A673 (cell line): ENCODE measurements around the gene SLC10A3. TPM values are rescaled to one million over a fixed set of nuclear protein-coding genes. Genes with fewer than 3 reads are reported as not detected.

Experiments used
- BruUV-seq: library from RNA; stranded (reverse); fragments of 400-500 nt; replicated peaks from 2 replicates; lab custom pipeline; 2021; lab: Mats Ljungman, UMichigan
- CTCF ChIA-PET: fragments of 300-600 bp; sonication (Branson Sonifier 250); formaldehyde crosslinking; loops from one replicate; lab custom pipeline; 2022; ENCODE audit warnings: antibody characterized with exemption; lab: Charles Lee
- POLR2A ChIA-PET: fragments of 300-600 bp; sonication (Branson Sonifier 250); formaldehyde crosslinking; loops from one replicate; lab custom pipeline; 2022; ENCODE audit warnings: antibody characterized with exemption; ENCODE audit not compliant: low non-redundant PET; lab: Charles Lee
- DNase-seq: peaks from one replicate; pipeline ENCODE4 v3.0.0-alpha.2; 2015; ENCODE audit warnings: low spot score
- H3K27ac ChIP-seq: fragments of 200-600 bp; sonication (generic); 2 replicates; pipeline ENCODE4 v1.5.1; 2016; ENCODE audit warnings: mixed run types, low read depth, mild to moderate bottlenecking, mixed read lengths, antibody characterized with exemption, low read length; ENCODE audit not compliant: poor library complexity, severe bottlenecking
- H3K27me3 ChIP-seq: fragments of 200-600 bp; sonication (generic); replicated peaks from 2 replicates; pipeline ENCODE4 v1.6.1; 2017; ENCODE audit warnings: mixed run types, low read depth, mild to moderate bottlenecking, mixed read lengths, antibody characterized with exemption, low read length; ENCODE audit not compliant: insufficient read depth, poor library complexity
- H3K36me3 ChIP-seq: fragments of 200-600 bp; sonication (generic); 2 replicates; pipeline ENCODE4 v1.6.1; 2016; ENCODE audit warnings: mixed run types, mild to moderate bottlenecking, mixed read lengths, antibody characterized with exemption, low read length; ENCODE audit not compliant: insufficient read depth, poor library complexity, severe bottlenecking
- H3K4me1 ChIP-seq: fragments of 200-600 bp; sonication (generic); 2 replicates; pipeline ENCODE4 v1.6.1; 2017; ENCODE audit warnings: mixed run types, mild to moderate bottlenecking, mixed read lengths, antibody characterized with exemption, low read length; ENCODE audit not compliant: insufficient read depth, poor library complexity, severe bottlenecking
- H3K4me3 ChIP-seq: fragments of 200-600 bp; sonication (generic); 2 replicates; pipeline ENCODE4 v1.5.1; 2016; ENCODE audit warnings: low read depth, mixed run types, mild to moderate bottlenecking, mixed read lengths, low read length; ENCODE audit not compliant: poor library complexity, severe bottlenecking
- H3K9me3 ChIP-seq: fragments of 200-600 bp; sonication (generic); 2 replicates; pipeline ENCODE4 v1.6.1; 2016; ENCODE audit warnings: mixed run types, low read depth, mild to moderate bottlenecking, mixed read lengths, antibody characterized with exemption, low read length; ENCODE audit not compliant: poor library complexity, severe bottlenecking
- CTCF ChIP-seq: fragments of 300-800, 200-600 bp; sonication (generic); conservative IDR thresholded peaks from 2 replicates; pipeline ENCODE4 v1.5.1; 2017; ENCODE audit warnings: low read depth, mild to moderate bottlenecking, antibody characterized with exemption, low read length, moderate library complexity, mixed read lengths
- EZH2 ChIP-seq: fragments of 200-600 bp; sonication (generic); IDR thresholded peaks from 2 replicates; pipeline ENCODE4 v1.6.1; 2017; ENCODE audit warnings: borderline replicate concordance, low read depth, mild to moderate bottlenecking, mixed read lengths, antibody characterized with exemption, low read length; ENCODE audit not compliant: poor library complexity, severe bottlenecking
- intact Hi-C: fragments of 100-400 bp; cut with micrococcal nuclease; formaldehyde crosslinking; loops from one replicate; pipeline ENCODE4 v1.10.0; 2022; ENCODE audit not compliant: unreplicated experiment
- total RNA-seq: library from RNA; stranded (reverse); gene quantifications from 2 replicates; pipeline ENCODE4 v1.2.3, GENCODE V29; 2021

The SLC10A3 gene
- total RNA-seq, 1 experiment from 2014 or later, result 9.7 TPM

- Histone ChIP-seq H3K36me3 (peaks cover 16% of the 10 kb centered on the region), H3K4me3 (no peak overlapping the region), H3K27me3 (no peaks in the 10 kb centered on the region), H3K9me3 (no peaks in the 10 kb centered on the region), H3K4me1 (peaks cover 4% of the 10 kb centered on the region), H3K27ac (no peak overlapping the region)
- TF ChIP-seq CTCF (peak; percentile 100), EZH2 (no peak)
- peak; percentile 92 for DNase-seq
- BruUV-seq, result no TSS peak
- CTCF ChIA-PET, result no interaction called here
- POLR2A ChIA-PET, result no interaction called here
- intact Hi-C loops, result loop anchor here (1.0 to 10.0 kb wide), 4 partner anchors 162 to 1580 kb away; partner anchors contain the start of gene RENBP
Measured at GRCh38 chrX:154534526-154535322, 44.3 kb upstream of the SLC10A3 start.

GRCh38 chrX:154532690-154533089 is 42.3 kb upstream of the SLC10A3 start:
- TF ChIP-seq EZH2 (no peak), CTCF (no peak)
- no TSS peak for BruUV-seq
- H3K9me3 ChIP-seq, result no peaks in the 10 kb centered on the region
- no peak overlapping the region for H3K4me3 ChIP-seq
- CTCF ChIA-PET, result no interaction called here
- no peaks in the 10 kb centered on the region for H3K27me3 ChIP-seq
- no peak overlapping the region for H3K27ac ChIP-seq
- H3K36me3 ChIP-seq, result peaks cover 16% of the 10 kb centered on the region
- intact Hi-C loops, result loop anchor here (10.0 kb wide), 2 partner anchors 588 to 1578 kb away; partner anchors contain the start of gene RENBP
- no peak for DNase-seq
- POLR2A ChIA-PET, result no interaction called here
- H3K4me1 ChIP-seq, result peaks cover 4% of the 10 kb centered on the region

- POLR2A ChIA-PET, result no interaction called here
- Histone ChIP-seq H3K36me3 (peaks cover 16% of the 10 kb centered on the region), H3K9me3 (no peaks in the 10 kb centered on the region), H3K4me3 (no peak overlapping the region), H3K4me1 (peaks cover 13% of the 10 kb centered on the region), H3K27ac (no peak overlapping the region), H3K27me3 (no peaks in the 10 kb centered on the region)
- no peak for DNase-seq
- TF ChIP-seq EZH2, result no peak
- no peak for TF ChIP-seq CTCF
- BruUV-seq, result no TSS peak
- intact Hi-C loops, result loop anchor here (10.0 kb wide), 2 partner anchors 587 to 1577 kb away; partner anchors contain the start of gene RENBP
- CTCF ChIA-PET, result no interaction called here
Measured at GRCh38 chrX:154531626-154532025, 41.2 kb upstream of the SLC10A3 start.
